A549 (cell line): ENCODE data around the gene MBOAT2. TPM values are rescaled to one million over a fixed set of nuclear protein-coding genes. Genes with fewer than 3 reads are reported as not detected.

Experiments
- ATAC-seq, 2 experiments: fragments of 200-7000 bp in 1 of 2; fragments of >200 bp in 1 of 2; cut with Nextera tagmentation in 1 of 2; cut with Tn5 transposase in 1 of 2; 3 replicates each; pipeline versions ENCODE4 v1.8.0 to v1.9.1; 2018 to 2020; ENCODE audit warnings: mild to moderate bottlenecking in 1 of 2, moderate library complexity in 1 of 2
- CTCF ChIA-PET: fragments of 300-600 bp; sonication (Branson Sonifier 250); formaldehyde crosslinking; extraction: SDS; loops from one replicate; lab custom pipeline; 2021; ENCODE audit warnings: antibody characterized with exemption, inconsistent platforms; lab: Yijun Ruan, JAX
- POLR2A ChIA-PET: fragments of 350-600 bp; formaldehyde crosslinking; extraction: SDS; loops from one replicate; lab custom pipeline; 2021; ENCODE audit warnings: antibody characterized with exemption, inconsistent platforms; lab: Yijun Ruan, JAX
- DNase-seq, 2 experiments: peaks; one replicate each; pipeline versions ENCODE4 v3.0.0 to v3.0.0-alpha.2; 2011 to 2016; ENCODE audit warnings: low read depth in 1 of 2, low spot score in 1 of 2
- FAIRE-seq: peaks from 2 replicates; lab custom pipeline; 2011; peaks lifted over from hg19 to GRCh38; lab: Jason Lieb, UNC
- H3K27ac ChIP-seq, 2 experiments: fragments of >200 bp; sonication (Bioruptor Twin); formaldehyde crosslinking; 3 replicates each; pipeline ENCODE4 v1.5.1; 2016 to 2017
- H3K4me1 ChIP-seq: fragments of >200 bp; sonication (Bioruptor Twin); formaldehyde crosslinking; 3 replicates; pipeline ENCODE4 v1.6.1; 2016
- H3K4me2 ChIP-seq: fragments of >200 bp; sonication (Bioruptor Twin); formaldehyde crosslinking; 3 replicates; pipeline ENCODE4 v1.6.1; 2016
- H3K4me3 ChIP-seq: fragments of >200 bp; sonication (Bioruptor Twin); formaldehyde crosslinking; 3 replicates; pipeline ENCODE4 v1.5.1; 2016
- H3K9me3 ChIP-seq: fragments of >200 bp; sonication (Bioruptor Twin); formaldehyde crosslinking; 3 replicates; pipeline ENCODE4 v1.6.1; 2016
- CBX2 ChIP-seq: fragments of 200-600 bp; sonication (generic); IDR thresholded peaks from 2 replicates; pipeline ENCODE4 v1.6.1; 2016; ENCODE audit warnings: low read depth, mild to moderate bottlenecking, borderline replicate concordance
- CEBPB ChIP-seq, 2 experiments: fragments of >200 bp in 1 of 2; sonication (Bioruptor Twin) in 1 of 2; formaldehyde crosslinking in 1 of 2; IDR thresholded peaks; 2 replicates each; pipeline ENCODE4 v1.6.1; 2012 to 2016
- CHD4 ChIP-seq: fragments of 200-600 bp; sonication (generic); IDR thresholded peaks from 2 replicates; pipeline ENCODE4 v1.6.1; 2016; ENCODE audit warnings: antibody characterized with exemption, mild to moderate bottlenecking, borderline replicate concordance
- FOSL2 ChIP-seq, 2 experiments: fragments of 450-650 bp in 1 of 2; fragments of >200 bp in 1 of 2; sonication (Bioruptor Twin) in 1 of 2; formaldehyde crosslinking; IDR thresholded peaks; 2 replicates each; pipeline versions ENCODE4 v1.5.0 to v1.6.1; 2016 to 2020; ENCODE audit warnings: mild to moderate bottlenecking in 1 of 2, moderate library complexity in 1 of 2
- FOXS1 ChIP-seq: fragments of 250-450 bp; sonication (Bioruptor Pico); IDR thresholded peaks from 2 replicates; pipeline ENCODE4 v1.5.0; 2020; ENCODE audit warnings: mild to moderate bottlenecking, moderate library complexity
- GATA3 ChIP-seq: IDR thresholded peaks from 2 replicates; pipeline ENCODE4 v1.6.1; 2012; ENCODE audit warnings: borderline replicate concordance
- HDAC2 ChIP-seq: fragments of 200-600 bp; sonication (generic); IDR thresholded peaks from 2 replicates; pipeline ENCODE4 v1.6.1; 2016
- HEYL ChIP-seq: fragments of 250-450 bp; sonication (Bioruptor Pico); IDR thresholded peaks from 2 replicates; pipeline ENCODE4 v1.8.0; 2021; ENCODE audit warnings: mild to moderate bottlenecking, moderate library complexity
- KDM1A ChIP-seq: fragments of 200-600 bp; sonication (generic); IDR thresholded peaks from 2 replicates; pipeline ENCODE4 v1.6.1; 2016; ENCODE audit warnings: low read depth, mild to moderate bottlenecking
- MAZ ChIP-seq: fragments of 150-350 bp; IDR thresholded peaks from 2 replicates; pipeline ENCODE4 v1.6.1; 2014; ENCODE audit warnings: antibody characterized with exemption, low read depth, low read length, borderline replicate concordance
- MYC ChIP-seq: IDR thresholded peaks from 2 replicates; pipeline ENCODE4 v1.6.1; 2012; ENCODE audit warnings: mild to moderate bottlenecking, inconsistent platforms, low read length, improper control_type of control experiment, borderline replicate concordance
- PHF8 ChIP-seq: fragments of 200-600 bp; sonication (generic); IDR thresholded peaks from 2 replicates; pipeline ENCODE4 v1.6.1; 2016; ENCODE audit warnings: low read depth, mild to moderate bottlenecking, antibody characterized with exemption, moderate library complexity, borderline replicate concordance
- RFX5 ChIP-seq: fragments of 450-650 bp; IDR thresholded peaks from 2 replicates; pipeline ENCODE4 v1.7.1; 2014; ENCODE audit warnings: antibody characterized with exemption, mild to moderate bottlenecking, moderate library complexity
- TFCP2L1 ChIP-seq: fragments of 250-450 bp; sonication (Bioruptor Pico); IDR thresholded peaks from 2 replicates; pipeline ENCODE4 v1.5.0; 2021; ENCODE audit warnings: mild to moderate bottlenecking
- ZSCAN20 ChIP-seq: fragments of 250-450 bp; sonication (Bioruptor Pico); IDR thresholded peaks from 2 replicates; pipeline ENCODE4 v1.8.0; 2022; ENCODE audit warnings: mild to moderate bottlenecking, moderate library complexity
- WGBS: methylation state at CpG from one replicate; pipeline ENCODE4 v1.1.6; 2017; ENCODE audit errors: missing lambda C conversion rate; 5-methylcytosine and 5-hydroxymethylcytosine counted together
- polyA plus RNA-seq, 4 experiments: library from polyadenylated mRNA; depleted of rRNA in 3 of 4; stranded (reverse); fragments of >200 nt; fragmentation: RNase III in 1 of 4; extraction: RNeasy Plus Mini Kit Qiagen cat#74134 plus additional on column Dnase treatment in 1 of 4; gene quantifications; 2 replicates in 3 of 4; 3 replicates in 1 of 4; pipeline ENCODE4 v1.2.3, GENCODE V29; 2011 to 2017
- TF ChIP-seq, protein P1 (sequence below): fragments of 250-450 bp; sonication (Bioruptor Pico); IDR thresholded peaks from 2 replicates; pipeline ENCODE4 v1.5.0; 2020; ENCODE audit warnings: low read depth, mild to moderate bottlenecking, moderate library complexity
- TF ChIP-seq, protein P2 (sequence below): fragments of 250-450 bp; sonication (Bioruptor Pico); IDR thresholded peaks from 2 replicates; pipeline ENCODE4 v1.5.0; 2021; ENCODE audit warnings: mild to moderate bottlenecking, moderate library complexity, borderline replicate concordance
- TF ChIP-seq, protein P3 (sequence below): IDR thresholded peaks from 2 replicates; pipeline ENCODE4 v1.6.1; 2012; ENCODE audit warnings: low read depth, borderline replicate concordance
- TF ChIP-seq, protein P4 (sequence below): fragments of 450-650 bp; IDR thresholded peaks from 2 replicates; pipeline ENCODE4 v1.6.1; 2014; ENCODE audit warnings: antibody characterized with exemption
- TF ChIP-seq, protein P5 (sequence below): fragments of 150-350 bp; IDR thresholded peaks from 2 replicates; pipeline ENCODE4 v1.6.1; 2014; ENCODE audit warnings: low read depth, mild to moderate bottlenecking, low read length
- TF ChIP-seq, protein P6 (sequence below): fragments of 200-600 bp; sonication (generic); IDR thresholded peaks from 2 replicates; pipeline ENCODE4 v1.6.1; 2016; ENCODE audit warnings: antibody characterized with exemption, mild to moderate bottlenecking, moderate library complexity

MBOAT2 gene
- polyA plus RNA-seq, 2 of the 4 experiments (the other 2 are of a cell fraction) = 33.1 to 33.3 TPM

DNA sequence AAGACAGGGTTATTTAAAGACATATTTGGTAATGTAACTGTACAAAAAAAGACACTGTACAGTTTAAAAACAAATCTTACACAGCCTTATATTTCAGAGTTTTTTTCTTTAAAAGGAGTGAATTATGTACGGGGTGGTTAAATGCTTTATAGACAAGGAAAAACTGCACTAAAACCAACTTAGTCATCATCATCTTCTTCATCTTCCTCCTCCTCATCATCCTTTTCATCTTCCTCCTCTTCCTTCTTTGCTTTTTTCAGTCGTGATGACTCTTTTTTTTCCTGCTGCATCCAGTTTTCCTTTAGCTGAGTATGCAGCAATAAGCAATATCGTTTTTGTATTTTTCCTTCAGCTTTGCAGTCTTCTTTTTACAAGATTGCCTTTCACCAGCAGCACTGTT is 14.6 kb upstream of the MBOAT2 start:
- FAIRE-seq = peak; percentile 70
- Histone ChIP-seq H3K9me3 (no peaks in the 10 kb centered on the region), H3K4me3 (no peak overlapping the region), H3K27ac (no peak overlapping the region), H3K4me1 (no peaks in the 10 kb centered on the region), H3K4me2 (no peak overlapping the region)
- no peak for DNase-seq
- ATAC-seq = no peak
- CTCF ChIA-PET = interaction anchor here (0.6 to 1.3 kb wide), 2 partner anchors 13 to 884 kb away, joined by 3 read pairs; no protein-coding TSS in a partner anchor
- 53% methylated on average over 3 of the region's 3 CpGs for WGBS
- POLR2A ChIA-PET = interaction anchor here (1.0 kb wide), 1 partner anchor 14 kb away, joined by 3 read pairs; the partner anchor contains the start of gene MBOAT2
- TF ChIP-seq FOSL2 (IDR thresholded peaks at IDR 0.05) (no peak), FOSL2 (CRISPR knock-in tag; IDR thresholded peaks at IDR 0.05) (no peak)
- TF ChIP-seq, protein P1, sequence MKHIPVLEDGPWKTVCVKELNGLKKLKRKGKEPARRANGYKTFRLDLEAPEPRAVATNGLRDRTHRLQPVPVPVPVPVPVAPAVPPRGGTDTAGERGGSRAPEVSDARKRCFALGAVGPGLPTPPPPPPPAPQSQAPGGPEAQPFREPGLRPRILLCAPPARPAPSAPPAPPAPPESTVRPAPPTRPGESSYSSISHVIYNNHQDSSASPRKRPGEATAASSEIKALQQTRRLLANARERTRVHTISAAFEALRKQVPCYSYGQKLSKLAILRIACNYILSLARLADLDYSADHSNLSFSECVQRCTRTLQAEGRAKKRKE = no peak

DNA sequence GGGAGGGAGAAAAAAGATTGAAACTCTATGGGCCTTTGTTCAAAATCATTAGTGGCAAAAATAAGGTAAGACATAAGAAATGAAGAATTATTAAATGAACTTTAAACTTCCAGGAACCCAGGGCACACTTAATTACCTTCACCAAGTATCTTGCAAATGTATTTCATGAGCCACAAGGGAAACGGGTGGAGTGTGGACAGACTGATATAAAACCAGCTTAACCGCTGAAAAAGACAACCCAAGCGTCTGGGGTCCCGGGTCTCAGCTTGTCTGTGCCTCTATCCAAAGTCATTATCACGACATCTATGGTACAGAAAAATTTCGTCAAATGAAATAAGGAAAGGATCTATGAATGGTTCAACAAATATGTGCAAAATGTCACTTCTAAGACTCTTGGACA is 13.9 kb upstream of the MBOAT2 start:
- Histone ChIP-seq H3K27ac (no peak overlapping the region), H3K4me2 (no peak overlapping the region)
- ATAC-seq = no peak
- POLR2A ChIA-PET = no interaction called here
- TF ChIP-seq RFX5 (no peak), CHD4 (no peak), KDM1A (no peak), MYC (no peak), GATA3 (no peak), CBX2 (no peak), TFCP2L1 (CRISPR knock-in tag) (no peak), CEBPB (IDR thresholded peaks at IDR 0.05) (no peak), FOSL2 (IDR thresholded peaks at IDR 0.05) (no peak), FOSL2 (CRISPR knock-in tag; IDR thresholded peaks at IDR 0.05) (no peak), ZSCAN20 (CRISPR knock-in tag) (no peak)
- TF ChIP-seq, protein P2, sequence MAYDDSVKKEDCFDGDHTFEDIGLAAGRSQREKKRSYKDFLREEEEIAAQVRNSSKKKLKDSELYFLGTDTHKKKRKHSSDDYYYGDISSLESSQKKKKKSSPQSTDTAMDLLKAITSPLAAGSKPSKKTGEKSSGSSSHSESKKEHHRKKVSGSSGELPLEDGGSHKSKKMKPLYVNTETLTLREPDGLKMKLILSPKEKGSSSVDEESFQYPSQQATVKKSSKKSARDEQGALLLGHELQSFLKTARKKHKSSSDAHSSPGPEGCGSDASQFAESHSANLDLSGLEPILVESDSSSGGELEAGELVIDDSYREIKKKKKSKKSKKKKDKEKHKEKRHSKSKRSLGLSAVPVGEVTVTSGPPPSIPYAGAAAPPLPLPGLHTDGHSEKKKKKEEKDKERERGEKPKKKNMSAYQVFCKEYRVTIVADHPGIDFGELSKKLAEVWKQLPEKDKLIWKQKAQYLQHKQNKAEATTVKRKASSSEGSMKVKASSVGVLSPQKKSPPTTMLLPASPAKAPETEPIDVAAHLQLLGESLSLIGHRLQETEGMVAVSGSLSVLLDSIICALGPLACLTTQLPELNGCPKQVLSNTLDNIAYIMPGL (CRISPR knock-in tag) = no peak
- TF ChIP-seq, protein P3, sequence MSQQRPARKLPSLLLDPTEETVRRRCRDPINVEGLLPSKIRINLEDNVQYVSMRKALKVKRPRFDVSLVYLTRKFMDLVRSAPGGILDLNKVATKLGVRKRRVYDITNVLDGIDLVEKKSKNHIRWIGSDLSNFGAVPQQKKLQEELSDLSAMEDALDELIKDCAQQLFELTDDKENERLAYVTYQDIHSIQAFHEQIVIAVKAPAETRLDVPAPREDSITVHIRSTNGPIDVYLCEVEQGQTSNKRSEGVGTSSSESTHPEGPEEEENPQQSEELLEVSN = no peak
- TF ChIP-seq, all 56 proteins: peak for 0
- Histone ChIP-seq H3K4me1 (no peaks in the 10 kb centered on the region), H3K9me3 (no peaks in the 10 kb centered on the region), H3K4me3 (no peak overlapping the region)
- 79% methylated on average over 6 of the region's 6 CpGs for WGBS
- DNase-seq (no peak), FAIRE-seq (no peak)
- CTCF ChIA-PET = interaction anchor here (1.3 kb wide), 2 partner anchors 12 to 144 kb away, joined by 3 read pairs; no protein-coding TSS in a partner anchor

DNA sequence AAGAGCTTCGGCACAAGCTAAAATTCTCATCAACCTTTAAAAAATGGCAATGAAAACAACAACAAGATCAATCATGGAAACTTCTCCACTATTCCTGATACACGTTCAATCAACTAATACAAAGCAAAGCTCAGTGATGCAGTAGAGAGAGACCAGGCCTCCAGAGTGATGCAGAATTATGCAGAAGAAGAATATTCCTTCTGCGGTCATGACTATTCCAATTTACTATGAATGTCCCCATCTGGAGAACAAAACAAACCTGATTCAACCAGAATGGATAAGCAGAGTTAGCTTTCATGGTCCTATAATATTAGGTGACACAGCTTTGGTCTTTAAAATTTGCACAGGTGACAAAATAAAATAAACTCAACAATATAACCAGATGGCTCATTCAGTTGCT is 12.5 kb upstream of the MBOAT2 start:
- no peaks in the 10 kb centered on the region for H3K4me1 ChIP-seq
- CTCF ChIA-PET = no interaction called here
- TF ChIP-seq HEYL (CRISPR knock-in tag) = no peak
- no peak for TF ChIP-seq FOXS1
- TF ChIP-seq, all 56 proteins: peak for 0
- 79% methylated on average over 3 of the region's 3 CpGs for WGBS
- no peak overlapping the region for H3K4me3 ChIP-seq
- ATAC-seq (no peak), FAIRE-seq (peak; percentile 49), DNase-seq (no peak)
- H3K9me3 ChIP-seq = no peaks in the 10 kb centered on the region
- H3K27ac ChIP-seq = no peak overlapping the region
- H3K4me2 ChIP-seq = no peak overlapping the region
- POLR2A ChIA-PET = no interaction called here

DNA sequence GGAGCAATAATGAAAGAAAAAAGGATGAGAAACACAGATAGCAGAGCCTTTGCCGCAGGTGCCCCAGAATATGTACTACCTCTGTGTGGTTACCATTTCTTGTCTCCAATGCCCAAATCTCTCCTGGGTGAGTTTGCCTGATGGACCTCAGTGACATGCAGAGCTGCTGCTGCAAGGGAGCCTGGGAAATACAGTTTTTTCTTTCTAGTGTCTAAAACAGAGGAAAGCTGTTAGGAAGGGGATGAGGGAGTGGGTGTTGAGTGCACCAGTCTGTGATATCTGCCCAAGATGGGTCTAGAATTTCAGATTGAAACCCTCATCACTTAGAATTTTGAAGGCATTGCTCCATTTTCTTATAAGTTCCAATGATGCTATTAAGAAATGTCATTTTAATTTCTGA is 9.9 kb upstream of the MBOAT2 start:
- CTCF ChIA-PET = no interaction called here
- 90% methylated on average over 1 of the region's 1 CpG for WGBS
- Histone ChIP-seq H3K4me2 (no peak overlapping the region), H3K4me1 (no peaks in the 10 kb centered on the region), H3K9me3 (no peaks in the 10 kb centered on the region), H3K4me3 (no peak overlapping the region), H3K27ac (no peak overlapping the region)
- DNase-seq = no peak
- peak; percentile 23 for FAIRE-seq
- POLR2A ChIA-PET = no interaction called here
- ATAC-seq = no peak
- TF ChIP-seq, protein P4, sequence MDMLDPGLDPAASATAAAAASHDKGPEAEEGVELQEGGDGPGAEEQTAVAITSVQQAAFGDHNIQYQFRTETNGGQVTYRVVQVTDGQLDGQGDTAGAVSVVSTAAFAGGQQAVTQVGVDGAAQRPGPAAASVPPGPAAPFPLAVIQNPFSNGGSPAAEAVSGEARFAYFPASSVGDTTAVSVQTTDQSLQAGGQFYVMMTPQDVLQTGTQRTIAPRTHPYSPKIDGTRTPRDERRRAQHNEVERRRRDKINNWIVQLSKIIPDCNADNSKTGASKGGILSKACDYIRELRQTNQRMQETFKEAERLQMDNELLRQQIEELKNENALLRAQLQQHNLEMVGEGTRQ = no peak
- TF ChIP-seq, protein P5, sequence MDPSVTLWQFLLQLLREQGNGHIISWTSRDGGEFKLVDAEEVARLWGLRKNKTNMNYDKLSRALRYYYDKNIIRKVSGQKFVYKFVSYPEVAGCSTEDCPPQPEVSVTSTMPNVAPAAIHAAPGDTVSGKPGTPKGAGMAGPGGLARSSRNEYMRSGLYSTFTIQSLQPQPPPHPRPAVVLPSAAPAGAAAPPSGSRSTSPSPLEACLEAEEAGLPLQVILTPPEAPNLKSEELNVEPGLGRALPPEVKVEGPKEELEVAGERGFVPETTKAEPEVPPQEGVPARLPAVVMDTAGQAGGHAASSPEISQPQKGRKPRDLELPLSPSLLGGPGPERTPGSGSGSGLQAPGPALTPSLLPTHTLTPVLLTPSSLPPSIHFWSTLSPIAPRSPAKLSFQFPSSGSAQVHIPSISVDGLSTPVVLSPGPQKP = no peak
- TF ChIP-seq PHF8 (no peak), MAZ (no peak), HDAC2 (no peak)
- TF ChIP-seq, protein P6, sequence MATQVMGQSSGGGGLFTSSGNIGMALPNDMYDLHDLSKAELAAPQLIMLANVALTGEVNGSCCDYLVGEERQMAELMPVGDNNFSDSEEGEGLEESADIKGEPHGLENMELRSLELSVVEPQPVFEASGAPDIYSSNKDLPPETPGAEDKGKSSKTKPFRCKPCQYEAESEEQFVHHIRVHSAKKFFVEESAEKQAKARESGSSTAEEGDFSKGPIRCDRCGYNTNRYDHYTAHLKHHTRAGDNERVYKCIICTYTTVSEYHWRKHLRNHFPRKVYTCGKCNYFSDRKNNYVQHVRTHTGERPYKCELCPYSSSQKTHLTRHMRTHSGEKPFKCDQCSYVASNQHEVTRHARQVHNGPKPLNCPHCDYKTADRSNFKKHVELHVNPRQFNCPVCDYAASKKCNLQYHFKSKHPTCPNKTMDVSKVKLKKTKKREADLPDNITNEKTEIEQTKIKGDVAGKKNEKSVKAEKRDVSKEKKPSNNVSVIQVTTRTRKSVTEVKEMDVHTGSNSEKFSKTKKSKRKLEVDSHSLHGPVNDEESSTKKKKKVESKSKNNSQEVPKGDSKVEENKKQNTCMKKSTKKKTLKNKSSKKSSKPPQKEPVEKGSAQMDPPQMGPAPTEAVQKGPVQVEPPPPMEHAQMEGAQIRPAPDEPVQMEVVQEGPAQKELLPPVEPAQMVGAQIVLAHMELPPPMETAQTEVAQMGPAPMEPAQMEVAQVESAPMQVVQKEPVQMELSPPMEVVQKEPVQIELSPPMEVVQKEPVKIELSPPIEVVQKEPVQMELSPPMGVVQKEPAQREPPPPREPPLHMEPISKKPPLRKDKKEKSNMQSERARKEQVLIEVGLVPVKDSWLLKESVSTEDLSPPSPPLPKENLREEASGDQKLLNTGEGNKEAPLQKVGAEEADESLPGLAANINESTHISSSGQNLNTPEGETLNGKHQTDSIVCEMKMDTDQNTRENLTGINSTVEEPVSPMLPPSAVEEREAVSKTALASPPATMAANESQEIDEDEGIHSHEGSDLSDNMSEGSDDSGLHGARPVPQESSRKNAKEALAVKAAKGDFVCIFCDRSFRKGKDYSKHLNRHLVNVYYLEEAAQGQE = no peak
